ENCODE results near the gene FAM83B.
"Not testable (repeated sequence)": the region's sequence is repeated elsewhere in the genome, so short reads cannot be mapped to it uniquely, and the experiment has no call there.

FAM83B gene

GRCh38 chr6:54846243-54846856 lies at the start of gene FAM83B:
FAM83B (plus strand) TSS chr6:54846771; CDS start chr6:54870247, 23,476 bp downstream.
- no peak for DNase-seq (ENCODE audit: low read depth)
- no peak for TF ChIP-seq CTCF (conservative IDR thresholded peaks at IDR 0.05; ENCODE audit: control insufficient read depth, insufficient read depth, low read depth, low read length)
- H3K4me3 ChIP-seq (ENCODE audit: control insufficient read depth, low read depth, low read length) = peak within 1 kb of the TSS; percentile 30

GRCh38 chr6:54796918-54797317 lies 49.7 kb upstream of the FAM83B start:
- not testable (repeated sequence) for H3K4me3 ChIP-seq (ENCODE audit: control insufficient read depth, low read depth, low read length); DNase-seq (ENCODE audit: low read depth)

GRCh38 chr6:54800050-54800600 lies 46.4 kb upstream of the FAM83B start:
- TF ChIP-seq CTCF (conservative IDR thresholded peaks at IDR 0.05; ENCODE audit: control insufficient read depth, insufficient read depth, low read depth, low read length) = no peak
- H3K4me3 ChIP-seq (ENCODE audit: control insufficient read depth, low read depth, low read length) = no peak overlapping the region
- DNase-seq (ENCODE audit: low read depth) = no peak

- no peak for DNase-seq (ENCODE audit: low read depth)
- TF ChIP-seq CTCF (conservative IDR thresholded peaks at IDR 0.05; ENCODE audit: control insufficient read depth, insufficient read depth, low read depth, low read length) = no peak
- H3K4me3 ChIP-seq (ENCODE audit: control insufficient read depth, low read depth, low read length) = no peak overlapping the region
Observed at GRCh38 chr6:54801244-54801643, 45.3 kb upstream of the FAM83B start.

GRCh38 chr6:54801669-54802068 lies 44.9 kb upstream of the FAM83B start:
- H3K4me3 ChIP-seq (ENCODE audit: control insufficient read depth, low read depth, low read length) = no peak overlapping the region
- DNase-seq (ENCODE audit: low read depth) = peak; percentile 87
- no peak for TF ChIP-seq CTCF (conservative IDR thresholded peaks at IDR 0.05; ENCODE audit: control insufficient read depth, insufficient read depth, low read depth, low read length)

GRCh38 chr6:54802775-54803634 lies 43.6 kb upstream of the FAM83B start:
- TF ChIP-seq CTCF (conservative IDR thresholded peaks at IDR 0.05; ENCODE audit: control insufficient read depth, insufficient read depth, low read depth, low read length) = no peak
- no peak overlapping the region for H3K4me3 ChIP-seq (ENCODE audit: control insufficient read depth, low read depth, low read length)
- peak; percentile 56 for DNase-seq (ENCODE audit: low read depth)

GRCh38 chr6:54805077-54805476 lies 41.5 kb upstream of the FAM83B start:
- H3K4me3 ChIP-seq (ENCODE audit: control insufficient read depth, low read depth, low read length) = no peak overlapping the region
- TF ChIP-seq CTCF (conservative IDR thresholded peaks at IDR 0.05; ENCODE audit: control insufficient read depth, insufficient read depth, low read depth, low read length) = no peak
- no peak for DNase-seq (ENCODE audit: low read depth)
